Lower leg skin (tissue), 4 donors: ENCODE data around the gene TMEM125. TPM values are rescaled to one million over a fixed set of nuclear protein-coding genes. Genes with fewer than 3 reads are reported as not detected.

Source experiments
- DNase-seq, 2 donors: peaks; one replicate each; pipeline ENCODE4 v3.0.0-alpha.2; 2019; ENCODE audit warnings: low spot score in 2 of 2
- H3K4me3 ChIP-seq: fragments of 200-600 bp; sonication (generic); 2 replicates; pipeline ENCODE4 v1.5.1; 2017; ENCODE audit warnings: mild to moderate bottlenecking, low read depth; ENCODE audit not compliant: poor library complexity, severe bottlenecking
- POLR2A ChIP-seq, 2 donors: fragments of 450-650 bp; IDR thresholded peaks; one replicate each; pipeline ENCODE4 v1.6.1; 2016 to 2017; ENCODE audit warnings: antibody characterized with exemption in 2 of 2, mild to moderate bottlenecking in 1 of 2, moderate library complexity in 1 of 2
- WGBS, 2 donors: methylation state at CpG; one replicate each; pipeline ENCODE4 v1.1.5; 2018; 5-methylcytosine and 5-hydroxymethylcytosine counted together
- intact Hi-C: fragments of 100-400 bp; cut with DNase I; formaldehyde crosslinking; loops from one replicate; pipeline ENCODE4 v1.15.0; 2023; ENCODE audit warnings: low total_unique reads
- total RNA-seq, 4 donors: library from RNA; depleted of rRNA; stranded (reverse); fragments of >200 nt; gene quantifications; one replicate each; pipeline ENCODE4 v1.1.0, GENCODE V29; 2016
- TF ChIP-seq, protein P1 (sequence below), 3 donors: fragments of 450-650 bp; IDR thresholded peaks; one replicate each; pipeline ENCODE4 v1.5.1; 2016; ENCODE audit warnings: antibody characterized with exemption in 3 of 3, mild to moderate bottlenecking in 3 of 3, moderate library complexity in 2 of 3

The TMEM125 gene
- total RNA-seq, 4 donors from 2014 or later: 13.6 to 34.5 (median 19.0) TPM

DNA sequence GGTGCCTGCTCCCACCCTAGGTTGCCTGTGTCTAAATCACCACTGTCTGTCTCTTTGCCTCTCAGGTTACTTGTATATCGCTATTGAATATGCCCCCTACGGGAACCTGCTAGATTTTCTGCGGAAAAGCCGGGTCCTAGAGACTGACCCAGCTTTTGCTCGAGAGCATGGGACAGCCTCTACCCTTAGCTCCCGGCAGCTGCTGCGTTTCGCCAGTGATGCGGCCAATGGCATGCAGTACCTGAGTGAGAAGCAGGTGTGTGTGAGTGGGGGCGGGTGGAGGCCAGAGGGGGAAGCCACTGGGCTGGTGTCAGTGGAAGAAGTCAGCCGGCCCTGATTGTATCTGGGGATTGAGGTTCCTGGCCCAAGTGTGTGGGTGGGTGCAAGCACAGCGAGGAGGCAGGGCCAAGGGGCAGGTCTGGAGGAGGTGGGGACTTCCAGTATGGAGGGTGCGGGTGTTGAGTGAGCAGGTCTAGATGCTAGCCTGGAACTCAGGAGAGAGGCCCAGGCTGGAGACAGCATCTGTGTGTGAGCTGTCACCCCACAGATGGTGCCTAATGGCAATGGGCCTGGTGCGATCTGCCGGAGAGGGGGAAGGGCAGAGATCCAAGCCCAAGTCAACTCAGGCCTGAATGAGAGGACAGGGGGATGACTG is 48.2 kb downstream of the TMEM125 start:
- WGBS, 2 donors: 81 to 87% methylated on average over 15 of the region's 15 CpGs
- no peak overlapping the region for H3K4me3 ChIP-seq
- DNase-seq: no peak
- TF ChIP-seq, protein P1, sequence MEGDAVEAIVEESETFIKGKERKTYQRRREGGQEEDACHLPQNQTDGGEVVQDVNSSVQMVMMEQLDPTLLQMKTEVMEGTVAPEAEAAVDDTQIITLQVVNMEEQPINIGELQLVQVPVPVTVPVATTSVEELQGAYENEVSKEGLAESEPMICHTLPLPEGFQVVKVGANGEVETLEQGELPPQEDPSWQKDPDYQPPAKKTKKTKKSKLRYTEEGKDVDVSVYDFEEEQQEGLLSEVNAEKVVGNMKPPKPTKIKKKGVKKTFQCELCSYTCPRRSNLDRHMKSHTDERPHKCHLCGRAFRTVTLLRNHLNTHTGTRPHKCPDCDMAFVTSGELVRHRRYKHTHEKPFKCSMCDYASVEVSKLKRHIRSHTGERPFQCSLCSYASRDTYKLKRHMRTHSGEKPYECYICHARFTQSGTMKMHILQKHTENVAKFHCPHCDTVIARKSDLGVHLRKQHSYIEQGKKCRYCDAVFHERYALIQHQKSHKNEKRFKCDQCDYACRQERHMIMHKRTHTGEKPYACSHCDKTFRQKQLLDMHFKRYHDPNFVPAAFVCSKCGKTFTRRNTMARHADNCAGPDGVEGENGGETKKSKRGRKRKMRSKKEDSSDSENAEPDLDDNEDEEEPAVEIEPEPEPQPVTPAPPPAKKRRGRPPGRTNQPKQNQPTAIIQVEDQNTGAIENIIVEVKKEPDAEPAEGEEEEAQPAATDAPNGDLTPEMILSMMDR (IDR thresholded peaks at IDR 0.05): no peak
- no peak for TF ChIP-seq POLR2A (IDR thresholded peaks at IDR 0.05)
- intact Hi-C loops: no loop called here

DNA sequence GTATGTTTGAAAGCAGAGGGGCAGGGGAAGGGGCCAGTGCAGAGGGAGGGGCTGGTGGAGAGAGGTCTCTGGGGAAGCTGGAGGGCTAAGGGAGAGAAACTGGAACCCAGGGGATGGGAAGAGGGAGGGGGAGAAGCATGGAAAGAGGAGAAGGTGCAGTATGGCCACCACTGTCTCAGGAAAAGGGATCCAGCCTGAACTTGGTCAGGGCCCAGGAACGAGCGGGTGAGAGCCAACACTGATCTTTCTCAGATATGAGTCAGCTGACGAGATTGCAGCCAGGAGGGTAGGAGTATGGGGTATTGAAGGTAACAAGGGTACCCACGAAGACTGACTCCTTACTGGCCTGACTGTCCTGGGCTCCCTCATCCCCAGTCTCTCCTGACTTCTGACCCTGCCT is 49.0 kb downstream of the TMEM125 start:
- intact Hi-C loops: no loop called here
- no peak overlapping the region for H3K4me3 ChIP-seq
- TF ChIP-seq POLR2A (IDR thresholded peaks at IDR 0.05): no peak
- TF ChIP-seq, protein P1 (IDR thresholded peaks at IDR 0.05): no peak
- WGBS, 2 donors: 64 to 67% methylated on average over 4 of the region's 4 CpGs
- DNase-seq: no peak

DNA sequence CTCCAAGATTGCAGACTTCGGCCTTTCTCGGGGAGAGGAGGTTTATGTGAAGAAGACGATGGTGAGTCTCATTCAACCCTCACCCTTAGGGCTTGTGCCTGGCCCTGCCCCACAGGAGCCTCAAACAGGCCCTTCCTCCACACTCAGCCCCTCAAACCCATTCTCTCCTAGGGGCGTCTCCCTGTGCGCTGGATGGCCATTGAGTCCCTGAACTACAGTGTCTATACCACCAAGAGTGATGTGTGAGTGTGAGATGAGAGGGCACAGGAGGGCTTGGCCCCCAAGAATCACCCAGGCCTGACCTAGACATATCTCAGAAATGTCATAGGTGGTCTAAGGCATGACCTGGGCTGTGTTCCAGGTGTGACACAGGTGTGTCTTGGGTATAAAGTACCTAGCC is 49.5 kb downstream of the TMEM125 start:
- no peak for TF ChIP-seq POLR2A (IDR thresholded peaks at IDR 0.05)
- TF ChIP-seq, protein P1 (IDR thresholded peaks at IDR 0.05): no peak
- H3K4me3 ChIP-seq: no peak overlapping the region
- intact Hi-C loops: no loop called here
- 87 to 93% methylated on average over 5 of the region's 5 CpGs for WGBS, 2 donors
- DNase-seq: no peak

DNA sequence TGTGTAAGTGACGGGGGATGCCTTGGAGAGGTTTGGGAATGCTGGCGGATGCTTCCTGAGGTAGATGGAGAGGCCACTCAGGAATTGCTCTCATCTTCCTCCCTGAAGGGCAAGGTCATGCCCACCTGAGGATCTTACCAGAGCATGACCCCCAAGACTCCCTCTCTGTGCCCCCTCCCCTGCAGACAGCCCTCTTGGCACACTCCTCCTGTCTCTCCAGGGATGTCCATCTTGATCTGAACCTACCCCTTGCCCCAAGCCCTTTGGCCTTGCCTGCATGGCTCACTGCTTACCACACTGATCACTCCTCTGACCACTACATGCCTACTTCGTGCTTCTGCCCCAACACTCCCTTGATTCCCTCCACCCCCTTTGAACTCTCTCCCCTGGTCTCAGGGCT is 50.0 kb downstream of the TMEM125 start:
- H3K4me3 ChIP-seq: no peak overlapping the region
- TF ChIP-seq, protein P1 (IDR thresholded peaks at IDR 0.05): no peak
- TF ChIP-seq POLR2A (IDR thresholded peaks at IDR 0.05): no peak
- WGBS, 2 donors: 100% methylated on average over 2 of the region's 3 CpGs
- intact Hi-C loops: no loop called here
- DNase-seq: no peak

DNA sequence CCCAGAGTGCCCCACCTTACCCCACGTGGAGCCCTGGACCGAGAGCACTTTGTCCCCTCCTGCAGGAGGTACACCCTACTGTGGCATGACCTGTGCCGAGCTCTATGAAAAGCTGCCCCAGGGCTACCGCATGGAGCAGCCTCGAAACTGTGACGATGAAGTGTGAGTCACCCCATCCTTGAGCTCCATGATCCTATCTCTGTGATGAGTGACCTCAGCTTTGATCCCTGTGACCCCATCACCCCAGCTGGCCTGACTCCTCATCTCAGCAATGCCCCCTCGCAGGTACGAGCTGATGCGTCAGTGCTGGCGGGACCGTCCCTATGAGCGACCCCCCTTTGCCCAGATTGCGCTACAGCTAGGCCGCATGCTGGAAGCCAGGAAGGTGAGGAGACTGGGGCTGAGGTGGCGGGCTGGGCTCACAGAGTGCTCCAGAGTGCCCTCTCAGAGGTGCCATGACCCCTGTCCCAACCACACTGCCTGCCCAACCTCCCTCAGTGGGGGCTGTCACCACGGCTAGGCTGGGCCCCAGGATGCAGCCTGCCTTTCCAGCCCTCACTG is 51.6 kb downstream of the TMEM125 start:
- no peak overlapping the region for H3K4me3 ChIP-seq
- TF ChIP-seq, protein P1 (IDR thresholded peaks at IDR 0.05): no peak
- TF ChIP-seq POLR2A (IDR thresholded peaks at IDR 0.05): no peak
- intact Hi-C loops: no loop called here
- no peak for DNase-seq
- WGBS, 2 donors: 89 to 93% methylated on average over 7 to 14 of the region's 16 CpGs

DNA sequence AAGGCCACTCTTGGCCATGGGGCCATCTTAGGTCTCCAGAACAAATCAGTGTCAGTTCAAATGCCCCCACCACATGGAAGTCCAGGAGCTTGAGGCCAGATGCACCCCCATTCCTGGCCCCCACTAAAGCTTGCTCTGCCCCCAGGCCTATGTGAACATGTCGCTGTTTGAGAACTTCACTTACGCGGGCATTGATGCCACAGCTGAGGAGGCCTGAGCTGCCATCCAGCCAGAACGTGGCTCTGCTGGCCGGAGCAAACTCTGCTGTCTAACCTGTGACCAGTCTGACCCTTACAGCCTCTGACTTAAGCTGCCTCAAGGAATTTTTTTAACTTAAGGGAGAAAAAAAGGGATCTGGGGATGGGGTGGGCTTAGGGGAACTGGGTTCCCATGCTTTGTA is 52.7 kb downstream of the TMEM125 start:
- DNase-seq: no peak
- intact Hi-C loops: no loop called here
- WGBS, 2 donors: 87 to 88% methylated on average over 5 of the region's 5 CpGs

More for the DNA sequence above, 52.7 kb downstream of the TMEM125 start:
- no peak overlapping the region for H3K4me3 ChIP-seq
- no peak for TF ChIP-seq POLR2A (IDR thresholded peaks at IDR 0.05)
- TF ChIP-seq, protein P1 (IDR thresholded peaks at IDR 0.05): no peak
